Measurements from ENCODE around the gene GARIN5B.

Gene GARIN5B

DNA sequence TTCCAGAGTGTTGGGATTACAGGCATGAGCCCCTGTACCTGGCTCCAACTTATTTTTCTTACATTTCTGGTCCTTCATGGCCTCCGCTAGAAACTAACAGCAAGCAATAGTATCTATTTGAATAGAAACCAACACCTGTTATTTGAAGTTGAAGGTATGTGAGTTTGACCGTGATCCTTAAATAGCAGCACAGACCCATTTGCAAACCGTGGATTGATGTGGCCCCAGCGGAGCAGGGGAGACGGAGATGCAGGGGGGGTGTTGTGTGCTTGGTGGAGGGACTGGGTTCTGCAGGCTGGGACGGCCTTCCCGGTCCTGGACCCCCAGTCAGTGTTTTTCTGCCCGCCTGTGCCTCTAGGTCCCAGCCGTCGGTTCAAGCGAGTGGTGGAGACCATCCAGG is 54.8 kb downstream of the GARIN5B start:
- TF ChIP-seq, protein P1, sequence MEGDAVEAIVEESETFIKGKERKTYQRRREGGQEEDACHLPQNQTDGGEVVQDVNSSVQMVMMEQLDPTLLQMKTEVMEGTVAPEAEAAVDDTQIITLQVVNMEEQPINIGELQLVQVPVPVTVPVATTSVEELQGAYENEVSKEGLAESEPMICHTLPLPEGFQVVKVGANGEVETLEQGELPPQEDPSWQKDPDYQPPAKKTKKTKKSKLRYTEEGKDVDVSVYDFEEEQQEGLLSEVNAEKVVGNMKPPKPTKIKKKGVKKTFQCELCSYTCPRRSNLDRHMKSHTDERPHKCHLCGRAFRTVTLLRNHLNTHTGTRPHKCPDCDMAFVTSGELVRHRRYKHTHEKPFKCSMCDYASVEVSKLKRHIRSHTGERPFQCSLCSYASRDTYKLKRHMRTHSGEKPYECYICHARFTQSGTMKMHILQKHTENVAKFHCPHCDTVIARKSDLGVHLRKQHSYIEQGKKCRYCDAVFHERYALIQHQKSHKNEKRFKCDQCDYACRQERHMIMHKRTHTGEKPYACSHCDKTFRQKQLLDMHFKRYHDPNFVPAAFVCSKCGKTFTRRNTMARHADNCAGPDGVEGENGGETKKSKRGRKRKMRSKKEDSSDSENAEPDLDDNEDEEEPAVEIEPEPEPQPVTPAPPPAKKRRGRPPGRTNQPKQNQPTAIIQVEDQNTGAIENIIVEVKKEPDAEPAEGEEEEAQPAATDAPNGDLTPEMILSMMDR (IDR thresholded peaks at IDR 0.05; ENCODE audit: extremely low read depth, missing control alignments): no peak
- DNase-seq (ENCODE audit: low spot score): no peak

DNA sequence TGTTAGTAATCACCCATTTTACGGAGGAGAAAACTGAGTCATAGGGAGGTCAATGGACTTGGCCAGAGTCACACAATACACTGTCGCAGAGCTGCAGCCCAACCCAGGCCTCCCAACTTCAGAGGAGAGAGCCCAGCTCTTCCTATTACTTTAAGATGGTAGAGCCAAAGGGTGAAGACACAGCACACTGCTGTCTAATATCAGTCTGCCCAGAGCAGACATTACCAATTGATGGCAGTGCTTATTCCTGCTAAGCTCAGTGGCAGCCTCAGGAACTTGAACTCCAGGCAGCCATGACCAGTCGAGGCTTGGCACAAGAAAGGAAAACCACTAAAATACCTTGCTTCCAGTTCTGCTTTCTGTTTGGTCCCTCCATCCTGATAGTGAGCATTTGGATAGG is 56.3 kb downstream of the GARIN5B start:
- no peak for DNase-seq (ENCODE audit: low spot score)
- TF ChIP-seq, protein P1 (IDR thresholded peaks at IDR 0.05; ENCODE audit: extremely low read depth, missing control alignments): no peak

DNA sequence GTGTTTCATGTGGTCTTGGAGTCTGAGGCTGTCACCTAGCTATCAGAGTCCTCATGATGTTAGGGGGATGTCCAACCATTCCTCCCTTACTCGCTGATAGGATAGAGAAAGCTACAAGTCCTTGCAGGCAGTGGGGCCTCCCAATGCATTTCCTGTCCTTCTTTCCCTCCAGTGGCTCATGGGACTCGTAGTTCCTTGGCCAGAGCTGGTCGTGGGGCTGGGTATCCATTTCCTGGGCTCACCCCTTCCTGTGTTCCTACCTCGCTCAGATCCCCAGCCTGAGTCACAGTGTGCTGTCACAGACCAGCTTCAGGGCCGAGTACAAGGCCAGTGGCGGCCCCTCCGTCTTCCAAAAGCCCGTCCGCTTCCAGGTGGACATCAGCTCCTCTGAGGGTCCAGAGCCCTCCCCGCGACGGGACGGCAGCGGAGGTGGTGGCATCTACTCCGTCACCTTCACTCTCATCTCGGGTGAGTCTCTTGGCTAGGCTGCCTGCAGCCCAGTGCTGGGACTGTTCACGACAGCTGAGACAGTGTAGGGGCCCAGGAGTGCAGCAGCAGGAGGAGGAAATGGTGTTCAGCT is 57.0 kb downstream of the GARIN5B start:
- DNase-seq (ENCODE audit: low spot score): no peak
- TF ChIP-seq, protein P1 (IDR thresholded peaks at IDR 0.05; ENCODE audit: extremely low read depth, missing control alignments): no peak

DNA sequence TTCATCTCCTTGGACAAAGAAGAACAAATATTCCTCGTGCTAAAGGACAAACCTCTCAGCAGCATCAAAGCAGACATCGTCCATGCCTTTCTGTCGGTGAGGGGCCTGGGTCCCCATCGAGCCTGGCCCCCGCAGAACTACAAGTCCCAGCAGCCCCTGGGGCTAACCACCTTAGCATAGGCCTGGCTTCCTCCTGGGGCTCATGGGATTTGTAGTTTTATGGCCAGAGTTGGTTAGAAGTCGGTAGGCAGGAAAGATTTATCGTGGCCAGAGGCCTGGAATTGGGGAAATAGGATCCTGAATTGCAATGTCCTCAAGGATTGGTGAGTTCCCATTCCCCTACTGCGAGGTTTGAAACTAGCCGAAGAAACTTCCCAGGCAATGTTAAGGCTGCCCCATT is 57.6 kb downstream of the GARIN5B start:
- TF ChIP-seq, protein P1 (IDR thresholded peaks at IDR 0.05; ENCODE audit: extremely low read depth, missing control alignments): no peak
- peak; percentile 83 for DNase-seq (ENCODE audit: low spot score)

DNA sequence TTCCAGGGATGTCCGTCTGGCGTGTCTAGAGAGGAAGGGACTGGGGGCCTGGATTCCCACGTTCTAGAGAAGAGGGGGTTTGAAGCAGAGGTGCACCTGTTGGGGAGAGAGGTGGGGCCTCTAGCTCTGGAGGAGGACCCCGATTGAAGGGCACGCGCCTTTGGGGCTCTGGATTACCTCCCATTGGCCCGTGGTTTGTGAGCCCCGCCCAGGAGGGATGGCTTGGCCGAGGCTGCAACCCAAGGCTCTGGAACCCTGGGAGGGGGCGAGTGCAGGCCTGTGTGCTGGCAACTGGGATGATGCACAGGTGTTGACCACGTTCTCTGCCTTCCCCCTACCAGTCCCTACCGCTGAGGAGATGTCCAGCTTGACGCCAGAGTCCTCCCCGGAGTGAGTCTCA is 58.1 kb downstream of the GARIN5B start:
- TF ChIP-seq, protein P1 (IDR thresholded peaks at IDR 0.05; ENCODE audit: extremely low read depth, missing control alignments): no peak
- no peak for DNase-seq (ENCODE audit: low spot score)

All from GM20000 (cell line).